GM12873 (cell line): Measurements from ENCODE around the gene CABP2.

ENCODE experiments used
- TF ChIP-seq, protein P1 (sequence below): IDR thresholded peaks from 2 replicates; pipeline ENCODE4 v1.5.1; 2012; ENCODE audit warnings: low read depth, mild to moderate bottlenecking, moderate library complexity, low read length, control low read depth; ENCODE audit not compliant: insufficient read depth; ENCODE audit errors: missing control alignments

The CABP2 gene

GRCh38 chr11:67494371-67495233 is 28.6 kb downstream of the CABP2 start:
- TF ChIP-seq, protein P1, sequence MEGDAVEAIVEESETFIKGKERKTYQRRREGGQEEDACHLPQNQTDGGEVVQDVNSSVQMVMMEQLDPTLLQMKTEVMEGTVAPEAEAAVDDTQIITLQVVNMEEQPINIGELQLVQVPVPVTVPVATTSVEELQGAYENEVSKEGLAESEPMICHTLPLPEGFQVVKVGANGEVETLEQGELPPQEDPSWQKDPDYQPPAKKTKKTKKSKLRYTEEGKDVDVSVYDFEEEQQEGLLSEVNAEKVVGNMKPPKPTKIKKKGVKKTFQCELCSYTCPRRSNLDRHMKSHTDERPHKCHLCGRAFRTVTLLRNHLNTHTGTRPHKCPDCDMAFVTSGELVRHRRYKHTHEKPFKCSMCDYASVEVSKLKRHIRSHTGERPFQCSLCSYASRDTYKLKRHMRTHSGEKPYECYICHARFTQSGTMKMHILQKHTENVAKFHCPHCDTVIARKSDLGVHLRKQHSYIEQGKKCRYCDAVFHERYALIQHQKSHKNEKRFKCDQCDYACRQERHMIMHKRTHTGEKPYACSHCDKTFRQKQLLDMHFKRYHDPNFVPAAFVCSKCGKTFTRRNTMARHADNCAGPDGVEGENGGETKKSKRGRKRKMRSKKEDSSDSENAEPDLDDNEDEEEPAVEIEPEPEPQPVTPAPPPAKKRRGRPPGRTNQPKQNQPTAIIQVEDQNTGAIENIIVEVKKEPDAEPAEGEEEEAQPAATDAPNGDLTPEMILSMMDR = no peak

DNA sequence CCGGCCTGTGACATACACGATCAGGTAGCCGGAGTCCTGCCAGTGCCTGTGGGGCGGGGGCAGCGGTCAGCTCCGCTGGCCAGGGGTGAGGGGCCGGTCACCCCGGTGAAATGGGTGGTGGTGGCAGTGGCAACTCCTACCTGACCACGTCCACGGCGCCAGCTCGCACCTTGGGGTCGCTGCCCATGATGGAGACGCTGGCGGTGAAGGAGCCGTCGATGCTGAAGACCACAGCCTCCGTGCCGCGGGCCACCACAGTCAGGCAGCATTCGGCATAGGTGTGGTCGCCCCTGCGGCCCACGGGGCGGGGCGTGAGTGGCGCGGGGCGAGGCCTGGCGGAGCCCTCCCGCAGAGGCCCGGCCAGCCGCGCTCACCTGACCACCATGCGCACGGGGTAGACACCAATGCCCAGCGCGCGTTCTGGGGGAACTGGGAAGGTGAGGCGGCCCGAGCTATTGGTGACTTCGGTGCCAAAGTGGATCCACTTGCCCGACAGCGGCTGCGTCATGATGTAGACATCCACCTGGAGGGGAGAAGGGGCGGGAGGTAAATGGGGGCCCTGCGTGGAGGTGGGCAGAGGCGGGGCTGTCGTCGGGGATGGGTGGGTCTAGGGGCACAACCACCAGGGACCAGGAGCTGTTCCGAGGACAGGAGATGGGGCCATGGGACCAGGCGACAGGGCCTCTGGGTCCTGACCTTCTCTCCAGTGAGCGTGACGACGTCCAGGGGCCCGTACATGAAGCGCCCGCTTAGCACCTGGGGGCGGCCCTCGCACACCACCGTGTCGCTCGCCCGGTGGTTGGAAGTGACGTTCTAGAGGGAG is 29.5 kb downstream of the CABP2 start:
- TF ChIP-seq, protein P1 = no peak

DNA sequence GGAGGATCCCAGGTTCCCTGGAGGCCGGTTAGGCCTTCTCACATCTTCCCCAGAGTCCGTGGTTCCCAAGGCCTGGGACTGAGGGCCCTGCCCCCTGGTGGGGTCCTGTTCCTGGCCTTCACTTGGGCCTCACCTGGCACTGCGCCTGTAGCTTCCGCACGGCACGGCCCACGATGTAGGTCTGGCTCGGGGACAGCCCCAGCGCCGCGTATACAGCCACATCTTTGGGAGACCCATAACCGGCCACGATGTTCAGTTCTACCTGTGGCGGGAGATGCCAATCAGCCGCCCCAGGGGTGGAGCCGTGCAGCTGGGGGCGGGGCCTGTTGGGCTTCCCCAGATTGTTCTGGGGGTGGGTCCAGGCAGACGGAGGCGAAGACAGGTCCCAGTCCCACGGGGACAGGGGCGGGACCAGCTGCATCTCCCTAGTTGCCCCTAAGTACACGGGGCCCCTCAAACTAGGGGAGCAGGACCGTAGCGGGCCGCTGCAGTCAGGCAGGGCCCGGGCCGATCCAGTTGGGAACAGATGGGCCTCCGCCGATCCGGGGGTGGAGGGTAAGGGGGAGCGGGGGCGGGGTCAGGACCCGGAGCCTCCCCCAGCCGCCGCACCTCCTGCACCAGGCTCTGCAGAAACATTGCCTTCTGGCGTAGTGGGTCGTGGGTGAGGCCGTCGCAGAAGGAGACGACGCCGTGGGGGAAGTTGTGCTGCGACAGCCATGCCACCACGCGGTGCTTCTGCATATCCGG is 30.3 kb downstream of the CABP2 start:
- TF ChIP-seq, protein P1 = no peak

DNA sequence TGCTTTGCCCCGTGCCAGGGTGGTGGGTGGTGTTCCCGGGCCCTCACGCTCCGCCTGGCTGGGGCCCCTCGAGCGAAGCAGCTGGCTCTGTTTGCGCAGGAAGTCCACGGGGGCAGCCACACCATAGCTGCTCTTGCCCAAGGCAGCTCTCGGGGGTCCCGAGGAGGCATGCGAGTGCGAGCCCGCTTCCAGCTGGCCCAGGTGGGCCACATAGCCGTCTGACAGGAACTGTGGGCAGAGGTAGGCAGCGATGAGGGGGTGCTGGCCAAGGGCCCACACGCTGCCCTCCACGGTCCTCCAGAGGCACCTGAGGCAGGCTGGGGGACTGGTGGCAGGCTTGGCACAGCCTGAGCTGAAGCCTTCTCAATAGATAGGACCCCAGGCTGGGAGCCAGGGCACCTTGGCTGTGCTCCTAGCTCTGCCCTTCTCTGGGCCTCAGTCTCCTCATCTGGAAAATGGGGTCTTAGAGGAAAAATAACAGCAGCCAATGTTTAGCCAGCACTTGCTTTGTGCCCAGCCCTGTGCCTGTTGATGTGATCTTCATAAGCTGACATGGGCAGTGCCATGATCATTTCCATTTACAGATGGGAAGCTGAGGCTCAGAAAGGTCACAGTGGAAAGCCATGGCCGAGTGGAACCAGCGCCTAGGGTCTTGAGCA is 31.0 kb downstream of the CABP2 start:
- TF ChIP-seq, protein P1 = no peak

DNA sequence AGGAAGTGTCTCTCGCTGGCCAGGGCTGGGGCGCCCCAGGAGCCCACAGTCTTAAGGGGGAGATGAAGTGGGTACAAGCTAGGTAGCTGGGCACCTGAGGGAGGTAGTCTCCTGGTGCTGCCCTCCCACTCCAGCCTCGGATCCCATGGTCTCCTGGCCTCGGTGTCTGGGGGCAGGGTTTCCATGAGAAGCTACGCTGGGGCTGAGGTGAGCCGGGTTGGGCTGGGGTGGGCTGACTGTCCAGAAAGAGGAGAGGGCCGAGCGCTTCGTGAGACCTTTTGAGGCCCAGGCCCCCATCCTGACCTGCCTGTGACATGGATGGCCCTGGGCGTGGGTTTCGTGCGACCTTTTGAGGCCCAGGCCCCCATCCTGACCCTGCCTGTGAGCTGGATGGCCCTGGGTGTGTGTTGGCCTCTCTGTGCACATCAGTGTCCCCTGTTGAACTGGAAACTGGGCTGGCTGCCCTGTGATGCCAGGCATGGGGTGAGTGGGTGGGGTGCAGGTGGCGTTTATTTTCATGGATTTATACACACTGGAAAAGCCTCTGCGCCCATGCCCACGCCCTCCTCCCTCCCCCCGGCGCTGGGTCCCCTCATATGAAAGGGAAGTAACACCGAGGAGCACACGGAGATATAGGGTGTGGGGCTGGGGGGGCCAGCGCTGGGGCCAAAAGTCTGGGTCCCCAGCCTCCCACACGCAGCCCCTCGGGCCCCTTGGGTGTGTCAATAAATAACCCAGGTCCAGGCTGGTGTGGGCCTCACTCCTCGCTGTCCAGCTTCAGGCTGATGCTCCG is 31.8 kb downstream of the CABP2 start:
- TF ChIP-seq, protein P1 = no peak

GRCh38 chr11:67490727-67491065 is 32.5 kb downstream of the CABP2 start:
- TF ChIP-seq, protein P1 = no peak
